ENCODE data around the gene CHAF1A.
A peak's percentile ranks its signal among the peaks of the same experiment; 100 is the strongest.

Gene CHAF1A

GRCh38 chr19:4361152-4362046 is 41.0 kb upstream of the CHAF1A start:
- CTCF ChIA-PET: interaction anchor here (0.7 to 2.7 kb wide), 6 partner anchors 8 to 94 kb away, joined by 3 to 17 read pairs (median 8); partner anchors contain the start of gene SH3GL1
- no peaks in the 10 kb centered on the region for H3K4me1 ChIP-seq (ENCODE audit: control insufficient read depth, insufficient read depth, low read length)
- H3K36me3 ChIP-seq (ENCODE audit: control insufficient read depth in 2 of 2, insufficient read depth in 1 of 2, low read length in 2 of 2): peaks cover 9 to 77% of the 10 kb centered on the region in 2 experiments; a peak in 2 of 3 replicates
- H3K9me3 ChIP-seq (ENCODE audit: control insufficient read depth, insufficient read depth, low read depth, low read length): no peaks in the 10 kb centered on the region
- H3K27ac ChIP-seq (ENCODE audit: extremely low read depth, low read depth, low read length): 0 out of 2 replicates have a peak overlapping the region, but pooled peaks have one; percentile 11
- no peak overlapping the region for H3K4me3 ChIP-seq (ENCODE audit: low read depth, low read length)
- POLR2A ChIA-PET: interaction anchor here (1.8 kb wide), 1 partner anchor 19 kb away, joined by 5 read pairs; no protein-coding TSS in a partner anchor
- TF ChIP-seq ZNF112 (tag by site-specific recombination; IDR thresholded peaks at IDR 0.05) (no peak), YY1 (tag by site-specific recombination; IDR thresholded peaks at IDR 0.05) (no peak), ZNF600 (tag by site-specific recombination; IDR thresholded peaks at IDR 0.05) (0 out of 2 replicates have a peak, but pooled peaks have one; percentile 9), ZFP41 (tag by site-specific recombination; IDR thresholded peaks at IDR 0.05; ENCODE audit: borderline replicate concordance) (no peak), ZNF433 (tag by site-specific recombination; IDR thresholded peaks at IDR 0.05; ENCODE audit: low read depth) (no peak), MZF1 (tag by site-specific recombination; IDR thresholded peaks at IDR 0.05; ENCODE audit: borderline replicate concordance) (no peak), ZNF629 (tag by site-specific recombination; IDR thresholded peaks at IDR 0.05) (no peak), IKZF3 (tag by site-specific recombination; IDR thresholded peaks at IDR 0.05) (no peak), ZBTB20 (tag by site-specific recombination; IDR thresholded peaks at IDR 0.05) (no peak), ZNF514 (tag by site-specific recombination; IDR thresholded peaks at IDR 0.05) (no peak), WT1 (tag by site-specific recombination; IDR thresholded peaks at IDR 0.05) (no peak), ZNF843 (tag by site-specific recombination; IDR thresholded peaks at IDR 0.05) (no peak), ZSCAN16 (tag by site-specific recombination; IDR thresholded peaks at IDR 0.05) (no peak), OSR2 (tag by site-specific recombination; IDR thresholded peaks at IDR 0.05) (no peak), ZNF248 (tag by site-specific recombination; IDR thresholded peaks at IDR 0.05) (no peak), ZNF423 (tag by site-specific recombination; IDR thresholded peaks at IDR 0.05) (0 out of 2 replicates have a peak, but pooled peaks have one; percentile 20), ZNF10 (tag by site-specific recombination; IDR thresholded peaks at IDR 0.05) (no peak), ZNF138 (tag by site-specific recombination; IDR thresholded peaks at IDR 0.05; ENCODE audit: borderline replicate concordance) (no peak), ZNF2 (tag by site-specific recombination; IDR thresholded peaks at IDR 0.05) (no peak), ZNF394 (tag by site-specific recombination; IDR thresholded peaks at IDR 0.05; ENCODE audit: borderline replicate concordance) (peak; percentile 75; the same call in 1 of the 2 replicates), GLIS2 (tag by site-specific recombination; IDR thresholded peaks at IDR 0.05) (0 out of 2 replicates have a peak, but pooled peaks have one; percentile 36), PRDM1 (tag by site-specific recombination; IDR thresholded peaks at IDR 0.05) (no peak), ZNF175 (tag by site-specific recombination; IDR thresholded peaks at IDR 0.05) (no peak), ATF2 (tag by site-specific recombination; IDR thresholded peaks at IDR 0.05; ENCODE audit: low read depth) (0 out of 2 replicates have a peak, but pooled peaks have one; percentile 6), ZNF571 (tag by site-specific recombination; IDR thresholded peaks at IDR 0.05) (no peak), TRIM28 (IDR thresholded peaks at IDR 0.05; ENCODE audit: borderline replicate concordance, low read length) (no peak)
- TF ChIP-seq, protein P1, sequence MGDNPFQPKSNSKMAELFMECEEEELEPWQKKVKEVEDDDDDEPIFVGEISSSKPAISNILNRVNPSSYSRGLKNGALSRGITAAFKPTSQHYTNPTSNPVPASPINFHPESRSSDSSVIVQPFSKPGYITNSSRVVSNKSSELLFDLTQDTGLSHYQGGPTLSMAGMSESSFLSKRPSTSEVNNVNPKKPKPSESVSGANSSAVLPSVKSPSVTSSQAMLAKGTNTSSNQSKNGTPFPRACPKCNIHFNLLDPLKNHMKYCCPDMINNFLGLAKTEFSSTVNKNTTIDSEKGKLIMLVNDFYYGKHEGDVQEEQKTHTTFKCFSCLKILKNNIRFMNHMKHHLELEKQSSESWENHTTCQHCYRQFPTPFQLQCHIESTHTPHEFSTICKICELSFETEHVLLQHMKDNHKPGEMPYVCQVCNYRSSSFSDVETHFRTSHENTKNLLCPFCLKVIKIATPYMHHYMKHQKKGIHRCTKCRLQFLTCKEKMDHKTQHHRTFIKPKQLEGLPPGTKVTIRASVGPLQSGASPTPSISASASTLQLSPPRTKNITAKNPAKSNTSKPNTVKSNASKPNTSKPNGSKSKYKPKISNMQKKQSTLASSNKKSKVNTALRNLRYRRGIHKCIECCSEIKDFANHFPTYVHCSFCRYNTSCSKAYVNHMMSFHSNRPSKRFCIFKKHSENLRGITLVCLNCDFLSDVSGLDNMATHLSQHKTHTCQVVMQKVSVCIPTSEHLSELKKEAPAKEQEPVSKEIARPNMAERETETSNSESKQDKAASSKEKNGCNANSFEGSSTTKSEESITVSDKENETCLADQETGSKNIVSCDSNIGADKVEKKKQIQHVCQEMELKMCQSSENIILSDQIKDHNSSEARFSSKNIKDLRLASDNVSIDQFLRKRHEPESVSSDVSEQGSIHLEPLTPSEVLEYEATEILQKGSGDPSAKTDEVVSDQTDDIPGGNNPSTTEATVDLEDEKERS (tag by site-specific recombination; IDR thresholded peaks at IDR 0.05): no peak
- TF ChIP-seq, protein P2, sequence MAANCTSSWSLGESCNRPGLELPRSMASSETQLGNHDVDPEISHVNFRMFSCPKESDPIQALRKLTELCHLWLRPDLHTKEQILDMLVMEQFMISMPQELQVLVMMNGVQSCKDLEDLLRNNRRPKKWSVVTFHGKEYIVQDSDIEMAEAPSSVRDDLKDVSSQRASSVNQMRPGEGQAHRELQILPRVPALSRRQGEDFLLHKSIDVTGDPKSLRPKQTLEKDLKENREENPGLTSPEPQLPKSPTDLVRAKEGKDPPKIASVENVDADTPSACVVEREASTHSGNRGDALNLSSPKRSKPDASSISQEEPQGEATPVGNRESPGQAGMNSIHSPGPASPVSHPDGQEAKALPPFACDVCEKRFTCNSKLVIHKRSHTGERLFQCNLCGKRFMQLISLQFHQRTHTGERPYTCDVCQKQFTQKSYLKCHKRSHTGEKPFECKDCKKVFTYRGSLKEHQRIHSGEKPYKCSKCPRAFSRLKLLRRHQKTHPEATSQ (tag by site-specific recombination; IDR thresholded peaks at IDR 0.05): no peak
- TF ChIP-seq, protein P3, sequence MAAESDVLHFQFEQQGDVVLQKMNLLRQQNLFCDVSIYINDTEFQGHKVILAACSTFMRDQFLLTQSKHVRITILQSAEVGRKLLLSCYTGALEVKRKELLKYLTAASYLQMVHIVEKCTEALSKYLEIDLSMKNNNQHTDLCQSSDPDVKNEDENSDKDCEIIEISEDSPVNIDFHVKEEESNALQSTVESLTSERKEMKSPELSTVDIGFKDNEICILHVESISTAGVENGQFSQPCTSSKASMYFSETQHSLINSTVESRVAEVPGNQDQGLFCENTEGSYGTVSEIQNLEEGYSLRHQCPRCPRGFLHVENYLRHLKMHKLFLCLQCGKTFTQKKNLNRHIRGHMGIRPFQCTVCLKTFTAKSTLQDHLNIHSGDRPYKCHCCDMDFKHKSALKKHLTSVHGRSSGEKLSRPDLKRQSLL (tag by site-specific recombination; IDR thresholded peaks at IDR 0.05): no peak
- TF ChIP-seq, protein P4, sequence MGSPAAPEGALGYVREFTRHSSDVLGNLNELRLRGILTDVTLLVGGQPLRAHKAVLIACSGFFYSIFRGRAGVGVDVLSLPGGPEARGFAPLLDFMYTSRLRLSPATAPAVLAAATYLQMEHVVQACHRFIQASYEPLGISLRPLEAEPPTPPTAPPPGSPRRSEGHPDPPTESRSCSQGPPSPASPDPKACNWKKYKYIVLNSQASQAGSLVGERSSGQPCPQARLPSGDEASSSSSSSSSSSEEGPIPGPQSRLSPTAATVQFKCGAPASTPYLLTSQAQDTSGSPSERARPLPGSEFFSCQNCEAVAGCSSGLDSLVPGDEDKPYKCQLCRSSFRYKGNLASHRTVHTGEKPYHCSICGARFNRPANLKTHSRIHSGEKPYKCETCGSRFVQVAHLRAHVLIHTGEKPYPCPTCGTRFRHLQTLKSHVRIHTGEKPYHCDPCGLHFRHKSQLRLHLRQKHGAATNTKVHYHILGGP (tag by site-specific recombination; IDR thresholded peaks at IDR 0.05): no peak

Measured in HEK293 (cell line).